Stimulated activated CD8-positive, alpha-beta memory T cell treated with anti-CD3 and anti-CD28 coated beads, Interleukin-15, amount 100 ng/mL, for 24 hours (primary cell): ENCODE data around the gene RBMY1A1.
"Not testable (repeated sequence)": the region's sequence is repeated elsewhere in the genome, so short reads cannot be mapped to it uniquely, and the experiment has no call there.

ENCODE experiments used
- DNase-seq: peaks from one replicate; pipeline ENCODE4 v3.0.0-alpha.2; 2020; ENCODE audit warnings: low read depth

The RBMY1A1 gene

DNA sequence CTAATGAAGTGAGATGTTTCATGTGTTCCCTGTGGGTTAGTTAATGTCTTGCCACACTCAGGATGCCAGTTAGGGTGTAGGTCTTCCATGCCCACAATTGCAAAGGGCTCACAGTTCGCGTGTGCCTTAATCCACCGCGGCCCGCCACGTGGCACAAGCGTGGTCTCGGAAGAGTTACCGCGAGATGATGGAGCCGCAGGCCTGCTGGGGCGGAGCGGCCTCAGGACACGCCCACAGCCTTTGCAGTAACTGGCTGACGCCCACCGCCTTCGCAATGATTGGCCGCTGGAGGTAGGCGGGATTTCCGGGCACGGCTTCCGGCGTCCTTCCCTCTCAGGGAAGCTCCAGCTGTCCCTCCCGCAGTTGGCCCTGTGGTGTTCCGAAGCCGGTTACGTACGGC is at the start of gene RBMY1A1:
Gene RBMY1A1 (plus strand): TSS at position 301 of the 400 bp plus-strand sequence. CDS start 2,013 bp downstream, outside the sequence.
- not testable (repeated sequence) for DNase-seq

DNA sequence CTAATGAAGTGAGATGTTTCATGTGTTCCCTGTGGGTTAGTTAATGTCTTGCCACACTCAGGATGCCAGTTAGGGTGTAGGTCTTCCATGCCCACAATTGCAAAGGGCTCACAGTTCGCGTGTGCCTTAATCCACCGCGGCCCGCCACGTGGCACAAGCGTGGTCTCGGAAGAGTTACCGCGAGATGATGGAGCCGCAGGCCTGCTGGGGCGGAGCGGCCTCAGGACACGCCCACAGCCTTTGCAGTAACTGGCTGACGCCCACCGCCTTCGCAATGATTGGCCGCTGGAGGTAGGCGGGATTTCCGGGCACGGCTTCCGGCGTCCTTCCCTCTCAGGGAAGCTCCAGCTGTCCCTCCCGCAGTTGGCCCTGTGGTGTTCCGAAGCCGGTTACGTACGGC is 23.6 kb upstream of the RBMY1A1 start, which contains the start of gene RBMY1B:
Gene RBMY1B (plus strand): TSS at position 301 of the 400 bp plus-strand sequence. CDS start 2,013 bp downstream, outside the sequence.
- DNase-seq = not testable (repeated sequence)

DNA sequence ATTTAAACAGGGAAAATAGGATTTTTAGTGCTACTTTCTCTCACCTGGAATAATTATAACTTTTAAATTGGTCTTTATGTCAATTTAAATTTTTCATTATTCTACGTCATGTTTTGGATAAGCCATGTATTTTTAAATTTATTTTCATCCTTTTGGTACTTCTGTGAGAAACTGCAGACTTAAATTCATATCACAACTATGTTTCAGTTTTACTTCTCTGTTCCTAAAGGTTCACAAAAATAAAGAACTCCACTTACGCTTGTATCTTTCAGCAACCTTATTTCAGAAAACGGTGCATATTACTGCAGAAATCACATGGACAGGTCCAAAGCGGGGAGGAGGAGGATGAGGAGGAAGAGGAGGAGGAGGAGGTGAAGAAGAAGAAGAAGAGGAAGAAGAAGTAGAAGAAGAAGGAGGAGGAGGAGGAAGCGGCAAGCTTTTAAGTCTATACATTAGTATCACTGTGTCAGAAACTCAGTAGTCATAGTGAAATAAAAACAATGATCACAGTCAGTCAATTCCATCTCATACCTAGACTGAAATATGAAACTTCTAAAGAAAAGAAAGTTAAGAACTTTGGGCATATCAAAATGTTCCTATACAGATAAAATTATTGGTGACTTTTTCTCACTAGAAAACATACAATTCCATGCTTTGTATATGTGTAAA is 24.8 kb downstream of the RBMY1A1 start:
- DNase-seq = not testable (repeated sequence)

DNA sequence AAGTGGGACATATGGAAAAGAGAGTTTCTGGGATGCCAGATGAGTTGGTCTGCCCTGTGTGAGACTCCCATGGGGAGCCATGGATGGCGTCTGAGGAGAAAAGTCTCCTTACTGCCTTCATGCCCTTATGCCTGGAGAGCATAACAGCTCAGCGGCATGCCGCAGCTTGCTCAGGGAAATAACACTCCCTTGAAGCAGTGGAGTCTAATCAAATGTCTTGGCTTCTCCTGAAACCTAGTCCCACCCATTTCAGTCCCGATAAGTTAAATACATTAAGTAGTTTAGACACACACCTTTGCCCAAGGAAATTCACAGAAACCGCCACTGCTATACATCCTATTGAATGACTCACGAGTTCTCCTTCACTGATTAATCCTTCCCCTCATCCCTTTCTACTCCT is 50.8 kb downstream of the RBMY1A1 start:
- no peak for DNase-seq

DNA sequence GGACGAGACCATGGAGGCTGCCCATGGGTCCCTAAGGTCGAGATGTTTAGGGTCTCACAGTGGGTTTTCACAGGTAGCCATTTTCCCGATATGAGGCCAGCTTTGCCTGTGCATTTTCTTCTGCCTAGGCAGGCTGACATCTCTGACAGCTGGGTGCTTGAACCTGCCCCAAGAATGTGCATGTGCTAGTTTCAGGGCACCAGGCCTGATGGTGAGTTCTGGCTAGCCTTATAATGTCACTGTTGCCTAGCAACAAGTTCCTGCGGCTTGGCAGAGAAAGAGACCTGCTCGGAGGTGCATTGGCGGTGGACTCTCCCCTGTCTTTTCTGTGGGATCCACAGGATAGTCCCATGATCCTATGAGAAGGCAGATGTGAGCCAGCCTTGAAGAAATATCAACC is 51.8 kb downstream of the RBMY1A1 start:
- DNase-seq = not testable (repeated sequence)

DNA sequence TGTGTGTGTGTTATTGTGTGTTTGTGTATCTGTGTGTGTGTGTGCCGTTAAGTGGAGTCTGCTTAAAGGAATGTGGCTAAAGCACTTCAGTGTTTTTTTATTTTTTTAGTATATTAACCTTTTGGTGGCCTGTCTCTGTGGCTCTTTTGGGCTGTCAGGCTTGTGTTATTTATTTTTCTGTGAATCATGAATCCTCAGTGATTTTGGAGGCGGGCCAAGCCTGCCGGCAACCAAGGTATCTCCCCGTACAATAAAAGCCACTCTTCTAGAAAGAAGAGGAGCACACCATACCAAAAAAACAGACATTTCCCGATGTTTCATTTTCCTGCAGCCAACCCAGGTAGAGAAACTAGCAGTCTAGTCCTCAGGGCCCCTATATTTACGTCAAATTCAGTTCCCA is 57.4 kb downstream of the RBMY1A1 start:
- DNase-seq = no peak

DNA sequence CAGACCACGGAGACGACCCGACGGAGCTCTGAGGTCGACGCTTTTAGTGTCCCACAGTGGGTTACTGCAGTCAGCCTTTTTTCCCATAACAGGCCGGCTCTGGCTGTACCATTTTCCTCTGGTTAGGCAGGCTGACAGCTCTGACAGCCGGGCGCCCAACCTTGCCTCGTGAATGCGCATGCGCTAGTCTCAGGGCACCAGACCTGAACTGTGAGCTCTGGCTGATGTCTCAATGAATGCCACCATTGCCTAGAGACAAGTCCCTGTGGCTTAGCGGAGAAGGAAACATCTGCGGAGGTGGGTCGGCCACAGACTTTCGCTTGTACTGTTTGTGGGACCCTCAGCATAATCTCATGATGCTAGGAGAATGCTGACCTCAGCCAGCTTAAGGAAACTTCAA is 61.6 kb downstream of the RBMY1A1 start:
- DNase-seq = not testable (repeated sequence)
